Measurements from ENCODE around the gene NUDT22.

Gene NUDT22

DNA sequence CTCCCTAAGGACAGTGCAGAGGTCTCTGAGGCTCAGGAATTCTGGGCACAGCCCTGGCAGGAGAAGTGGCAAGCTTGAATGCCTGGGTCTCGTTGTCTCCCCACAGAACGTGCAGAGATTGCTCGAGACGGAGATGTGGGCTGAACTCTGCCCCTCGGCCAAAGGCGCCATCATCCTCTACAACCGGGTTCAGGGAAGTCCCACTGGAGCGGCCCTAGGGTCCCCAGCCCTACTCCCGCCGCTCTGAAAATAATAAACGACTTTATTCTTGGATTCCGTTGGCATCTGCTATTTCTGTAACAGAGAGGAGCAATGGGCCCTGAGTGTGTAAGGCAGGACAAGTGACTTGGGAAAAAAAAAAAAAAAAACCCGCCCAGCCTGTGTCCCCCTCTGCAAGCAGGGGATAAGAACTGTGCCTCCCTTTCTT, 3.7 kb downstream of the NUDT22 start:
- no peak for DNase-seq

DNA sequence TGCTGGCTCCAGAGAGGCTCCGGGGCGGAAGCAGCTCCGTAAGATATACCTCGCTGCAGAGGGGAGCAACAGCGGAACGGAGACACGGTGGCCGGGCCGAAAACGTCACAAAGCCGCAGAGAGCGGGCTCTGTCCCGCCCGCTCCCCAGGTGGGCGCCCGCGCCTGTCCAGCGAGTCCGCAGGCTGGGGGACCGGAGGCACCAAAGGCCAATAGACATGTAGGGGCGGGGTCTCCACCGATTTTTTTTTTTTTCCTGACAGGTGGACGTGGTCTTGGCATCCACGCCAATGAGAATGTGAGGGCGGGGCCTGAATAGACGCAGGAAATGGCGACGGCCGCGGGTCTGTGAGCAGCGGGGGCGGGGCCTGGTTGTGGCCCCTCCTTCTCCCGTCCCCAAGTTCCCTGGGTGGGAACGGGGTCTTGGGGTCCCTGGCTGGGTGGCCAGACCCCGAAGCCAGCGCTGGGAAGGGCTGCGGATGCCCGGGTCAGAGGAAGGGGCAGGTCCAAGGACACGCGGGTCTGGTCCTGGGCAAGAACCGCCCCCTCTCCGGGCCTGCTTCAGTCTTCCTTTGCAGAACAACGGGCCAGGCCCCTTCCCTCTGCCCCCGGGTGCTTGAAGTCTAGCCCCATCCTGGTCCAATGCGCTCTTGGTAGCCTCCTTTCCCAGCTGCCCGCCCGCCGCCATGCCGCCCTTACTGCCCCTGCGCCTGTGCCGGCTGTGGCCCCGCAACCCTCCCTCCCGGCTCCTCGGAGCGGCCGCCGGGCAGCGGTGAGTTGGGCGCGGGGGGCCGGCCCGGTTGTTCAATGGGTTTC, 4.3 kb downstream of the NUDT22 start, which contains the start of gene DNAJC4:
DNAJC4 (plus strand) TSS at position 378 of the 814 bp plus-strand sequence; CDS start at position 685, 307 bp downstream.
- DNase-seq: peak; percentile 61

DNA sequence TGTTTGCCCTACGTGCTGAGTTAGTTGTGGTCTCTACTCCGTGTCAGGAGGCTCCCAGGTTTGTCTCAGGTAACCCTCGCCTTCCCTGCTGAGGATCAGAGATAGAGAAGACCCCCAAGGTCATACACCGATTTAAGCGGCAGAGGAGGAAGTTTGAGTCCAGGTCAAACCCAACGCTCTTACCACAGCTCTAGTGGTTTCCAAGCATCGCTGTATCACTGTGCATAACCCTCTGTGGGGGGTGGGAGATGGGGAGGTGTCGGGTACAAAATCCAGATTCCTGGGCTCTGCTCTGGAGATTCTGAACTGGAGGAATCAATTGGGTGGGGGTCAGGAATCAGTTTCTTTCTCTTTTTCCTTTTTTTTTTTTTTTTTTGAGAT, 4.9 kb downstream of the NUDT22 start:
- DNase-seq: no peak

DNA sequence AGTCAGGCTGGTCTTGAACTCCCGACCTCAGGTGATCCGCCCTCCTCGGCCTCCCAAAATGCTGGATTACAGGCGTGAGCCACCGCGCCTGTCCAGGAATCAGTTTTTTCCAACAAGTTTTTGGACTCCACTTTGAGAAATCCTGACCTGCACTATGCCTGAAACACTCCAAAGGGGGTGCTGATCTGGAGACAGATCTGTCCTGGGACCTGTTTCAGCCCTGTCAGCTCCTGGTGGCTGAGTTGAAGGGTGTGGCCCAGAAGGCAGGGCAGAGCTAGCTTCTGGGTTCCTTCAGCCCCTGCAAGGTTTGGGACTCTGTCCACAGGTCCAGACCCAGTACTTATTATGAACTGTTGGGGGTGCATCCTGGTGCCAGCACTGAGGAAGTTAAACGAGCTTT, 5.5 kb downstream of the NUDT22 start:
- no peak for DNase-seq

GRCh38 chr11:64232182-64232966, 6.3 kb downstream of the NUDT22 start:
- no peak for DNase-seq

DNA sequence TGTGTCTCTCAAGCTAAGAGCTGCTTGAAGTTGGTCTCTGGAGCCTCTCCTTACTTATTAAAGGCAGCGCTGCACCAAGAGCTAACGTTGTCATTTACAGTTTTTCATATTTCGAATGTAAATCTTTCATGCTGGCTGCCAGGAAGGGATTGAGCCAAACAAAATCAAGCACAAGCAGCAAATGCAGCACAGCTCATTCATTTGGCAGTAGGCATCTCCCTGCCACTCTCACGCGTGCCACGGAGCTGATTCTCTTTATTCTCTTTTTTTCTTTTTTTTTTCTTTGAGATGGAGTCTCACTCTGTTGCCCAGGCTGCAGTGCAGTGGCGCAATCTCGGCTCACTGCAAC, 6.9 kb downstream of the NUDT22 start:
- DNase-seq: no peak

DNA sequence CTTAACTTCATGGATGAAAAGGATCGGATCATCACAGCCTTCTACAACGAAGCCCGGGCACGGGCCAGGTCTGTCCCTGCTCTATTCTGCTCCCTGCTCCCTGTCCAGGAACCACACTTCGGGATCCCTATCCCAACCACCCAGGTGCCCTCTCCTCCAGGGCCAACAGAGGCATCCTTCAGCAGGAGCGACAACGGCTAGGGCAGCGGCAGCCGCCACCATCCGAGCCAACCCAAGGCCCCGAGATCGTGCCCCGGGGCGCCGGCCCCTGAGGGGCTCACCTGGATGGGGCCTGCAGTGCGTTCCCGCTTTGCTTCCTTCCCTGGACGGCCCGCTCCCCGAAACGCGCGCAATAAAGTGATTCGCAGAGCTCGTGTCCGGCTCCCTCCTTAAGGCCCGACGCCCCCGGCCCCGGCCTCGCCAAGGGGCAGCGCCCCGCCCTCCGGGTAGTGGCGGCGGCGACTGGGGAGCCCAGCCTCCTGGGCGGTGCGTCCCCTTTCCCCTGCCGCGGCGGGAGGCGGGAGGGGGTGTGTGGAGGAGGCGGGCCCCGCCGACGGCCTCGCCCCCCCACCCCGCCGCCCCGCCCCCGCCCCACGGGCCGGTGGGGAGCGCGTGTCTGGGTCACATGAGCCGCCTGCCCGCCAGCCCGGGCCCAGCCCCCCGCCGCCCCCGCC, 8.0 kb downstream of the NUDT22 start, which contains the start of gene VEGFB:
VEGFB (plus strand) TSS at position 672 of the 674 bp plus-strand sequence. CDS start 250 bp downstream, outside the sequence.
- peak; percentile 74 for DNase-seq

- peak; percentile 53 for DNase-seq
These were observed 8.7 kb downstream of the NUDT22 start for GRCh38 chr11:64234647-64235379.

GRCh38 chr11:64235437-64236161, 9.5 kb downstream of the NUDT22 start:
- no peak for DNase-seq

DNA sequence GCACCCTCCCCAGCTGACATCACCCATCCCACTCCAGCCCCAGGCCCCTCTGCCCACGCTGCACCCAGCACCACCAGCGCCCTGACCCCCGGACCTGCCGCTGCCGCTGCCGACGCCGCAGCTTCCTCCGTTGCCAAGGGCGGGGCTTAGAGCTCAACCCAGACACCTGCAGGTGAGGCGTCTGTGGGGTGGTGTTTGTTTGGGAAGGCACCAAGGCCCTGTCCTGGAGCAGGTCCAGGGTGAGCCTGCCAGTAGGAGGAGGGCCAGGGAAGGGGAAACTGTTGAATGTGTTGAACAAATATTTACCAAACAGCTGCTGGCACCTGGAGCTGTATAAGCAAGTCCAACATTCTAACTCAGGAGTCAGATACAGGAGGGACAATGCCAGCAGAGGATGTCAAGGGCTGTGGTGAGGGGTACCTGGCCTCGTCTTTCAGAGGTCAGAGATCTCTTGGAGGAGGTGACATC, 11.4 kb downstream of the NUDT22 start:
- DNase-seq: no peak

GRCh38 chr11:64238076-64238475, 12.0 kb downstream of the NUDT22 start:
- no peak for DNase-seq

DNA sequence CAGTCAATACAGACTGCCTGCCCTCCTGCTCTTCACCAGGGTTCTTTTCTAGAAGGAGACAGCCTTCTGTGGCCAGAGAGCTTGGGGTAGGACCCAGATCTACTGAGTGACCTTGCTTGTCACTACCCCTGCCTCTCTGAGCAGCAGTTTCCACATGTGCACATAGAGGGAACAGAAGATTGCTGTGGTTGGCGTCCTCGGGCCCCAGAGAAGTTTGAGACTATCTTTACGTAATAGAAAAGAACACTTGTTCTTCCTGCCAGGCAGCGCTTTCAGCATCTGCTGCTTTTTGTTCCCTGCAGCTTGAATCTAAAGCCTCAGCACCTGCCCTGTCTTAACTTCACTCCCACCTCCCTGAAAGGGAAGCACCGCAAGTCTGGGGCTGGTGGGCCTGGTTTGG, 12.9 kb downstream of the NUDT22 start:
- DNase-seq: no peak

- DNase-seq: no peak
These were observed 13.8 kb downstream of the NUDT22 start for GRCh38 chr11:64239662-64240434.

GRCh38 chr11:64240435-64241240, 14.6 kb downstream of the NUDT22 start, which contains the start of gene FKBP2:
Gene FKBP2 (plus strand): TSS chr11:64241095. CDS start chr11:64242388, 1,293 bp downstream.
- peak; percentile 99 for DNase-seq

DNA sequence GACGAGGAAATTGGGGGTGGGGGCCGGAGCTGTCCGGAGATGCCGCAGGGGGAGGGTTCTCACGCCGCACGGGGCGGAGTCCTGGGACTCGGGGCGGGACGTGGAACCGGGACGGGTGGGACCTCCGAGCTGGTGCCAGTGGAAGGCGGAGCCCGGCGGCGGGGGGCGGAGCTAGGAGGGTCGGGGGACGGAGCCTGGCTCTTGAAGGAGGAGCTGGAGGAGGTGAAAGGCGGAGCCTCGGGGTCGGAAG, 15.1 kb downstream of the NUDT22 start:
- DNase-seq: peak; percentile 99

DNA sequence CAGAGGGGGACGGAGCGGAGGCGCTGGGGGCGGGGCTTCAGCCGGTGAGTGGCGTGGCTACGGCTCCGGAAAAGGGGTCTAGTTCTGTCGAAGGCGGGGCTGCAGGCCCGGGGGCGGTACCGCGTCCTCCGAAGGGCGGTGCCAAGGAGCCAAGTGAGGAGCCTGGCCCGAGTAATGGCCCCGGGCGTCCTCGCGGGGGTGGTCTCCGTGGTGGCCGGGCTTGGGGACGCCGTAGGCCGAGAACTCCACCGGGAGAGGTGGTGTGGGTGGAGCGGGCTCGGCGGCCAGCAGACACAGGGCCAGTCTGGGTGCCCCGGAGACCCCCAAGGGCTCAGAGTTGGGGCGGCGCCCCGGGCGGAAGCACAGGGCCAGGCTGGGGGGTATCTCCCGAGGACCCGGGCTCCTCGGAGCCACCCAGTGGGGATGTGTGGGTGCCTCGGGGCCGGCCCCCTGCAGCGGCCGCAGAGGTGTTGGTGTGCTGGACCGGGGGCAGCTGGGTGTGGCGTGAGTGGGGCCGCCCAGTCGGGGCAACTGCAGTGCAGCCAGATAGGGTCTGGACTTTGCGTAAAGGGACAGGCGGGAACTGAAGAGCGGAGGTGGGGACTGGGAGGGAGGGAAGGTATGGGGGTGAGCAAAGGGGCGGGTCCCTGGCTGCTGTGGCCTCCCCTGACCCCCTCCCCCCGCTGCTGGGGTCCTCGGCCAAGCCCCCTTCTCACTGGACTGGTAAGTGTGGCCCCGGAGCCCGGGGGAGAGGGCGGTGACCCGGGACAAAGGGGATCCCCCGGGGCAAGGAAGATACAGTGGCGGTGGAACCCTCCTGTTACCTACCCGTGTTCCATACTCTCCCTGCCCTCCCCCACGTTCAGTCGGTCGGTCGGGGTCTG, 15.7 kb downstream of the NUDT22 start:
- no peak for DNase-seq

DNA sequence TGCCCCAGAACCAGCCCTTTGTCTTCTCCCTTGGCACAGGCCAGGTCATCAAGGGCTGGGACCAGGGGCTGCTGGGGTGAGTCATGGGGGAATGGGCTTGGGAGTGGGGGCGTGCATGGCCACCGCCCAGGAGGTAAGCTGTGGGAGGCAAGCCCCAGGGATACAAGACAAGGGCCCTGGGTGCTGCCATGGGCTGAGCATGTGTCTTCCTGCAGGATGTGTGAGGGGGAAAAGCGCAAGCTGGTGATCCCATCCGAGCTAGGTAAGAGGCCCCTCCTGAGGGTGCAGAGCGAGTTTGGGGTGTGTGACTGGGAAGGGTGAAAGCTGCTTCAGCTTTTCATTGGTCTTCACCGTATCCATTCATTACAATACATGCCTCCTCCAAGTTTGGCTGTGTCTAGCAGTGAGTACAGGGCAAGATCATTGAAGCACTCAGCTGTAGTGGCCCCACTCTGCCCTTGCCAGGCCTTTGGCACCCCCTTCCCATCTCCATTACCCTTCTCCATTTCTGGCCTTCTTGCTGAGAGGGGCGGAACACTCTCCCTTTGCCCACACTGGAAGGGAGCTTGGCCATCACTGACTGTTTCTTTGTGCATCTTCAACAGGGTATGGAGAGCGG, 17.3 kb downstream of the NUDT22 start:
- DNase-seq: no peak

DNA sequence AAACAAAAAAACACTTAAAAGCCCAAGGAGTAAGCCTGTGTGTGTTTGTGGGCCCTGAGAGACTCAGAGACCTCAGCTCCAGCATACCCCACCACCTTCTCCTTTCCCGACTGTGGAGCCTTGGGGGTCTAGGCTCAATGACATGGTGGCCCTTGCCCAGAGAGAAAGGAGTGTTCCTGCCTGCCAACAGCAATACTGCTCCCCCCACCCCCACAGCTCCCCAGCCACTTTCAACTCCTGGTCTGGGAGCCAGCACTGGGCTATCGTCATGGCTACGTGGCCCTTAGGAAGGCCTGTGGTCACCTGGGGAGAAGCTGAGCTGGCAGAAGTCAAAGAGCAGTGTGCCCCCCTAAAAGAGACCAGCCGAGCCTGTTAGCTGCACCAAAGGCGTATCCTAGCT, 18.0 kb downstream of the NUDT22 start:
- DNase-seq: no peak

DNA sequence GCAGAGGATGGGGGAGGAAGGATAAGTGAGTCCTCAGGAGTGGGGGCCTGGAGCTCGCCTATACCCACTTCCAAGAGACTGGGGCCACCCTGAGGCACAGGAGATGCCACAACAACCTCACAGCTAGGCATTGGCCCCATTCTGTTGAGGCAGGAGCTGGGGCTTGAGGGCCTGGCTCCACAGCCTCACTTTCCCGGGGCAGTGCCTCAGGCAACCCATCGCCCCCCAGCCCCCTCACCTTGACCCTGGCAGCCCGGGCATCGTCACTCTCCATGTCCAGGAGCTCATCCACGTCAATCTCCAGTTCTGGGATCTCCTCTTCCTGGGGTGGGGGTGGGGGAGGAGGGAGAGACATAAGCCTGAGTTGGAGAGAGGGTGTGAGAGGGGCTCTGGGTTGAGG, 18.9 kb downstream of the NUDT22 start:
- DNase-seq: no peak

Data from activated gamma-delta T cell (primary cell).